ENCODE data around the gene PRRG2. TPM values are rescaled to one million over a fixed set of nuclear protein-coding genes. Genes with fewer than 3 reads are reported as not detected.

The PRRG2 gene
- total RNA-seq, 1 donor from 2014 or later: 10.1 TPM

- intact Hi-C loops (cut with DNase I): no loop called here
Measured at GRCh38 chr19:49567861-49568441, 13.2 kb upstream of the PRRG2 start.

GRCh38 chr19:49570138-49570856, 10.8 kb upstream of the PRRG2 start:
- H3K9me3 ChIP-seq: no peaks in the 10 kb centered on the region
- no peak for DNase-seq
- no peaks in the 10 kb centered on the region for H3K27me3 ChIP-seq
- TF ChIP-seq, protein P1, sequence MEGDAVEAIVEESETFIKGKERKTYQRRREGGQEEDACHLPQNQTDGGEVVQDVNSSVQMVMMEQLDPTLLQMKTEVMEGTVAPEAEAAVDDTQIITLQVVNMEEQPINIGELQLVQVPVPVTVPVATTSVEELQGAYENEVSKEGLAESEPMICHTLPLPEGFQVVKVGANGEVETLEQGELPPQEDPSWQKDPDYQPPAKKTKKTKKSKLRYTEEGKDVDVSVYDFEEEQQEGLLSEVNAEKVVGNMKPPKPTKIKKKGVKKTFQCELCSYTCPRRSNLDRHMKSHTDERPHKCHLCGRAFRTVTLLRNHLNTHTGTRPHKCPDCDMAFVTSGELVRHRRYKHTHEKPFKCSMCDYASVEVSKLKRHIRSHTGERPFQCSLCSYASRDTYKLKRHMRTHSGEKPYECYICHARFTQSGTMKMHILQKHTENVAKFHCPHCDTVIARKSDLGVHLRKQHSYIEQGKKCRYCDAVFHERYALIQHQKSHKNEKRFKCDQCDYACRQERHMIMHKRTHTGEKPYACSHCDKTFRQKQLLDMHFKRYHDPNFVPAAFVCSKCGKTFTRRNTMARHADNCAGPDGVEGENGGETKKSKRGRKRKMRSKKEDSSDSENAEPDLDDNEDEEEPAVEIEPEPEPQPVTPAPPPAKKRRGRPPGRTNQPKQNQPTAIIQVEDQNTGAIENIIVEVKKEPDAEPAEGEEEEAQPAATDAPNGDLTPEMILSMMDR (IDR thresholded peaks at IDR 0.05): peak; percentile 98
- no peak overlapping the region for H3K27ac ChIP-seq
- H3K36me3 ChIP-seq: peaks cover 13% of the 10 kb centered on the region
- peak; percentile 96 for ATAC-seq
- H3K4me3 ChIP-seq: no peak overlapping the region
- H3K4me1 ChIP-seq: peaks cover 11% of the 10 kb centered on the region
- intact Hi-C loops (cut with DNase I): no loop called here

More at GRCh38 chr19:49567861-49568441, 13.2 kb upstream of the PRRG2 start:
- DNase-seq: no peak
- no peak overlapping the region for H3K27ac ChIP-seq
- H3K4me1 ChIP-seq: peaks cover 16% of the 10 kb centered on the region
- no peaks in the 10 kb centered on the region for H3K36me3 ChIP-seq
- TF ChIP-seq, protein P1 (IDR thresholded peaks at IDR 0.05): no peak
- no peaks in the 10 kb centered on the region for H3K9me3 ChIP-seq
- peak; percentile 27 for ATAC-seq
- no peak overlapping the region for H3K4me3 ChIP-seq
- no peaks in the 10 kb centered on the region for H3K27me3 ChIP-seq

DNA sequence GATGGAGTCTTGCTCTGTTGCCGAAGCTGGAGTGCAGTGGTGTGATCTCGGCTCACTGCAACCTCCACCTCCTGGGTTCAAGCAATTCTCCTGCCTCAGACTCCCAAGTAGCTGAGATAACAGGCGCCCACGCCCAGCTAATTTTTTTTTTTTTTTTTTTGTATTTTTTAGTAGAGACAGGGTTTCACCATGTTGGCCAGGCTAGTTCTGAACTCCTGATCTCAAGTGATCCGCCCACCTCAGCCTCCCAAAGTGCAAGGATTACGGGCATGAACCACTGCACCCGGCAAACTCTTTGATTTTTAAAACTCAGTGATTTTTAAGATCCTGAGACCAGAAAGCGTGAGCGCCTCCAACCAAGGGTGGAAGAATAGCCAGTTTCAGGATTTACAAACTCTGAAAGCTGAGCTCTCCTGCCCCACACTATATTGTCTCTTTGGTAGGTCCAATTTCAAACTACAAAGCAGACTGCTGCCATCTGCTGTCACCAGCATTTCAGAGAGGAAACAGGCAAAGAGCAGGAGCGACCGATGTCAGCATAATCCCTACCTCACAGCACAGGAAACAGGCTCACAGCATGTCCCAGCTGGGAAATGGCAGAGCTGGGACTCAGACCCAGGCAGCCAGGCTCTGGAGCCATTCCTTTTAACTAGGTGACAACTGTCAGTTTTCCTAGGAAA, 10.0 kb upstream of the PRRG2 start:
- Histone ChIP-seq H3K4me3 (no peak overlapping the region), H3K36me3 (peaks cover 22% of the 10 kb centered on the region), H3K4me1 (peaks cover 8% of the 10 kb centered on the region), H3K9me3 (no peaks in the 10 kb centered on the region), H3K27me3 (no peaks in the 10 kb centered on the region), H3K27ac (no peak overlapping the region)
- intact Hi-C loops (cut with DNase I): no loop called here
- DNase-seq (no peak), ATAC-seq (no peak)
- TF ChIP-seq, protein P1 (IDR thresholded peaks at IDR 0.05): peak; percentile 8

- ATAC-seq (no peak), DNase-seq (no peak)
- Histone ChIP-seq H3K27me3 (no peaks in the 10 kb centered on the region), H3K36me3 (peaks cover 27% of the 10 kb centered on the region), H3K9me3 (no peaks in the 10 kb centered on the region), H3K4me1 (peaks cover 8% of the 10 kb centered on the region), H3K27ac (no peak overlapping the region), H3K4me3 (no peak overlapping the region)
- TF ChIP-seq, protein P1 (IDR thresholded peaks at IDR 0.05): no peak
- intact Hi-C loops (cut with DNase I): no loop called here
Measured at GRCh38 chr19:49573009-49573408, 8.1 kb upstream of the PRRG2 start.

DNA sequence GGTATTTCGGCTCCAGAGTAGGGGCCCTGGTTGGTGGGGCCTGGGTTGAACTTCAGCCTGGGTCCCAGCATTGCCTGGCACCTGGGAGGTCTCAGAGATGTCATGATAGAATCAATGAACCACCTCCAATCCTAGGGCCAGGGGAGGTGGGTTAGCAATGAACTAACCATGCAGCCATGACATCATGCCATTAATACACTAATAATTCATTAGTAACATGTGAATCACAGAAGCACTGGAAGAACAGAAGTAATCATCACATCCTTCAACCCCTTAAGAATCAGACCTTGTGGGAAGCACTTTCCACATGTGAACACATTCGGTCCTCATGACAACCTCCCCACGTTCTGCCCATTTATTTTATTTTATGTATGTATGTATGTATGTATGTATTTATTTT, 7.7 kb upstream of the PRRG2 start:
- H3K36me3 ChIP-seq: peaks cover 27% of the 10 kb centered on the region

More for the DNA sequence above, 7.7 kb upstream of the PRRG2 start:
- Histone ChIP-seq H3K4me3 (no peak overlapping the region), H3K27me3 (no peaks in the 10 kb centered on the region), H3K9me3 (no peaks in the 10 kb centered on the region), H3K4me1 (peaks cover 8% of the 10 kb centered on the region), H3K27ac (no peak overlapping the region)
- intact Hi-C loops (cut with DNase I): no loop called here
- TF ChIP-seq, protein P1 (IDR thresholded peaks at IDR 0.05): no peak
- DNase-seq: no peak
- ATAC-seq: no peak
